ENCODE measurements around the gene CEACAM3. TPM values are rescaled to one million over a fixed set of nuclear protein-coding genes. Genes with fewer than 3 reads are reported as not detected.

CEACAM3 gene
- total RNA-seq, result not detected in 2 replicates

GRCh38 chr19:41796362-41796761, at the start of gene CEACAM3:
Gene CEACAM3 (plus strand): TSS chr19:41796587. CDS start chr19:41796678, 91 bp downstream.

GRCh38 chr19:41755328-41755913, 41.0 kb upstream of the CEACAM3 start, which contains the start of gene CEACAM6:
Gene CEACAM6 (plus strand): TSS chr19:41755530. CDS start chr19:41755639, 109 bp downstream.

GRCh38 chr19:41844601-41845000, 48.2 kb downstream of the CEACAM3 start, which contains the start of gene LYPD4:
Gene LYPD4 (minus strand): TSS chr19:41844683. CDS start chr19:41839285, 5,398 bp downstream.

GRCh38 chr19:41845001-41845050, 48.4 kb downstream of the CEACAM3 start, which contains the start of gene DMRTC2:
Gene DMRTC2 (plus strand): TSS chr19:41845042. CDS start chr19:41847429, 2,387 bp downstream.

GRCh38 chr19:41859618-41860418, 63.4 kb downstream of the CEACAM3 start, which contains the start of gene RPS19:
Gene RPS19 (plus strand): TSS chr19:41860255. CDS start chr19:41860775, 520 bp downstream.

Other genes with a start within 250 kb of the CEACAM3 start
- not detected in 2 replicates for gene CEACAM21, start 220.4 kb upstream of the CEACAM3 start, total RNA-seq
- gene CEACAM4, start 169.5 kb upstream of the CEACAM3 start, total RNA-seq, result not detected in 2 replicates
- gene CEACAM7, start 108.3 kb upstream of the CEACAM3 start, total RNA-seq, result 0.24 TPM in 1 of 2 replicates, not detected in the other
- gene CEACAM5, start 88.0 kb upstream of the CEACAM3 start, total RNA-seq, result 8.3 TPM in 1 of 2 replicates, not detected in the other
- gene CEACAM6, start 41.1 kb upstream of the CEACAM3 start, total RNA-seq, result 0.96 and 17.5 TPM in 2 replicates
- not detected in 2 replicates for gene LYPD4, start 48.1 kb downstream of the CEACAM3 start, total RNA-seq
- gene DMRTC2, start 48.5 kb downstream of the CEACAM3 start, total RNA-seq, result not detected in 2 replicates
- 2,865 and 3,325 TPM in 2 replicates for gene RPS19, start 63.7 kb downstream of the CEACAM3 start, total RNA-seq
- gene CD79A, start 80.7 kb downstream of the CEACAM3 start, total RNA-seq, result 0.48 TPM in 1 of 2 replicates, not detected in the other
- gene ARHGEF1, start 86.6 kb downstream of the CEACAM3 start, total RNA-seq, result 31.8 and 41.2 TPM in 2 replicates
- 0.21 TPM in 1 of 2 replicates, not detected in the other for gene ERFL, start 131.9 kb downstream of the CEACAM3 start, total RNA-seq
- gene RABAC1, start 162.7 kb downstream of the CEACAM3 start, total RNA-seq, result 62.2 and 94.2 TPM in 2 replicates
- gene ATP1A3, start 197.6 kb downstream of the CEACAM3 start, total RNA-seq, result under 0.01 TPM in 1 of 2 replicates, not detected in the other

All from tracheal epithelial cell (primary cell).